ENCODE data around the gene PDE4D. TPM values are rescaled to one million over a fixed set of nuclear protein-coding genes. Genes with fewer than 3 reads are reported as not detected.

The PDE4D gene
- total RNA-seq, 1 donor from 2014 or later = 34.5 TPM

DNA sequence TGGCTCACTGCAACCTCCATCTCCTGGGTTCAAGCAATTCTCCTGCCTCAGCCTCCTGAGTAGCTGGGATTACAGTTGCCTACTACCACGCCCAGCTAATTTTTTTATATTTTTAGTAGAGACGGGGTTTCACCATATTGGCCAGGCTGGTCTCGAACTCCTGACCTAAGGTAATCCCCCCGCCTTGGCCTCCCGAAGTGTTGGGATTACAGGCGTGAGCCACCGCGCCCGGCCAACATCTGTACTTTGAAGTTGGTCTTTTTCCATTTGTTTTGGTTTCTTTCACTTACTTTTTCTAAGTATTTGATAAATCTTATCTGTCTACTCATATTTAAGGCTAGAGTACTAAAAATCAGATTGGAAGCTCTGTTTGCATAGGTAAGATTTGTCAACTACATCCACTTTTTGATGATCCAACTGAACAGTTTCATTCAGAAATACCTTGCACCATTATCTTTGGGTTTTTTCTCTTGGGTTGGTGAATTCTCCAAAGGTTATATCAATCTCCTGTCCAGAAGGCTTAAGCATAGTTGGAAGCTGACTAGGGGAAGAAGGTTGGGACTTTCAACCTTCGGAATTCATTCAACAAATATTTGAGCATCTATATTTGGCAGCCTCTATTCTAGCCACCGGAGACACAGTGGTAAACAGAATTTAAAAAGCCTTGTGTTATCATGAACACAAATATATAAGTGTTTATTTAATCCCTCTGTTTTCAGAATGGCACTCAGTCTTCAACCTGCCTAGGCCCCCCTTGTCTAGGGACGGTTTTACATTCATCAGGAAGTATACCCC is 821.6 kb downstream of the PDE4D start:
- no peaks in the 10 kb centered on the region for H3K36me3 ChIP-seq
- TF ChIP-seq, protein P1, sequence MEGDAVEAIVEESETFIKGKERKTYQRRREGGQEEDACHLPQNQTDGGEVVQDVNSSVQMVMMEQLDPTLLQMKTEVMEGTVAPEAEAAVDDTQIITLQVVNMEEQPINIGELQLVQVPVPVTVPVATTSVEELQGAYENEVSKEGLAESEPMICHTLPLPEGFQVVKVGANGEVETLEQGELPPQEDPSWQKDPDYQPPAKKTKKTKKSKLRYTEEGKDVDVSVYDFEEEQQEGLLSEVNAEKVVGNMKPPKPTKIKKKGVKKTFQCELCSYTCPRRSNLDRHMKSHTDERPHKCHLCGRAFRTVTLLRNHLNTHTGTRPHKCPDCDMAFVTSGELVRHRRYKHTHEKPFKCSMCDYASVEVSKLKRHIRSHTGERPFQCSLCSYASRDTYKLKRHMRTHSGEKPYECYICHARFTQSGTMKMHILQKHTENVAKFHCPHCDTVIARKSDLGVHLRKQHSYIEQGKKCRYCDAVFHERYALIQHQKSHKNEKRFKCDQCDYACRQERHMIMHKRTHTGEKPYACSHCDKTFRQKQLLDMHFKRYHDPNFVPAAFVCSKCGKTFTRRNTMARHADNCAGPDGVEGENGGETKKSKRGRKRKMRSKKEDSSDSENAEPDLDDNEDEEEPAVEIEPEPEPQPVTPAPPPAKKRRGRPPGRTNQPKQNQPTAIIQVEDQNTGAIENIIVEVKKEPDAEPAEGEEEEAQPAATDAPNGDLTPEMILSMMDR (IDR thresholded peaks at IDR 0.05; ENCODE audit: borderline replicate concordance) = no peak
- intact Hi-C loops (cut with micrococcal nuclease) = no loop called here
- no peak overlapping the region for H3K4me3 ChIP-seq
- H3K27ac ChIP-seq (replicated peaks) = no peak overlapping the region
- peaks cover 7% of the 10 kb centered on the region for H3K4me1 ChIP-seq
- H3K27me3 ChIP-seq (ENCODE audit: low read depth) = no peaks in the 10 kb centered on the region
- H3K9me3 ChIP-seq (replicated peaks) = no peaks in the 10 kb centered on the region
- no peak for DNase-seq

DNA sequence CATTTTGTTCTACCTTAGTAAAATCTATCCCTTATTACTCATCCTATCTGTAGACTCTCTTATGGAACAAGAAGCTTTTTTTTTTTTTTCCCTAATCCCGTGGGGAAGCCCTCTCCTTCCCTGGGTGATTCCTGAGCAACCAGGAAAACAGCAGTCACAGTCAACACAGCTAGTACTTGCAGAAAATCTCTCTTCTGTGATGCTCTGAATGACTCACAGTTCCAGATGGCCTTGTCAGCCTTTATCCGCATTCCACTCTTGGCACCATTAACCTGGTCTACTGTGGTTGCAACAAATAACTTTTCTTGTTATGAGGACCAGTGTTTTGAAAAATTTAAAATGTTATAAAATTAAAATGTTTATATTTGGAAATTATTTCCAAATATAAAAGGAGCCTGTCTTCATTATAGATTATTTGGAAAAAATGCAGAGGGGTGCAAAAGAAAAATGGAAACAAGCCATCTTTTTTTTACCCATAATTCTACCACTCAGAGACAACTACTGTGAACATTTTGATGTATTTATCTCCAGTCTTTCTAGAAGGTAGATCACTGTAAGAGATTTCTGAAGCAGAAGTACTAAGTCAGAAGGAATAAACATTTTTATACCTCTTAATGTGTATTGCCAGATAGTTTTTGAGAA is 824.0 kb downstream of the PDE4D start:
- DNase-seq = no peak

DNA sequence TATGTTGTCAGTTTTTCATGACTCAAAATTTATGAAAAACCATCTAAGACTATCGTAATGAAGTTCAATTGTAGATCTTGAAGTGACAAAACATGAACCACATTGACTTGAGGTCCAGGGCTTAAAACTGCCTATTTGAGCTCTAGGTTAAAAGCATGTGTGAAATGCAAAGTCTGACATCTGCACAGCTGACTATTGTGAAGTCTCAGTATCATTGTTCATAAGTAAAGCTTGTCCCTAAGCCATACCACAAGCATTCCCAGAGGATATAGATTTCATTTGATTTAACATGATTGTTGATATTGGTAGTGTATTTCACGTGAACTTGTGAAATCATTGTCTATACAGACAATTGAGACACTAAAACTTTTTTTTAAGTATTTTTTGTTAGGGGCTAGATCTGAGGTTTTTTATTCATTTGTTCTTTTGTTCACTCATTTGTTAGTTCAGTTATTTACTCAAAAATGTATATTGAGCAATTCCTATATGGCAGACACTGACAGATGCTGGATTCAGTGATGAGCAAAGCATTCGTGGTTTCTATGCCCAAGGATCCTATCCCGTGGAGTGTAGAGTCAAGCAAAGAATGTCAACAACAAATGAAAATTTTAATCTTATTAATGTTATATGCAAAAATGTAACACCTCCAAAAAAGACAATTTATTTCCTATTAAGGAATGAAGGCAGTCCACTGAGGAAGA is 825.4 kb downstream of the PDE4D start:
- DNase-seq = no peak
- Histone ChIP-seq H3K27me3 (ENCODE audit: low read depth) (no peaks in the 10 kb centered on the region), H3K27ac (replicated peaks) (no peak overlapping the region), H3K4me1 (peaks cover 20% of the 10 kb centered on the region), H3K9me3 (replicated peaks) (no peaks in the 10 kb centered on the region), H3K4me3 (no peak overlapping the region), H3K36me3 (no peaks in the 10 kb centered on the region)
- intact Hi-C loops (cut with micrococcal nuclease) = no loop called here
- TF ChIP-seq, protein P1 (IDR thresholded peaks at IDR 0.05; ENCODE audit: borderline replicate concordance) = no peak

More for the DNA sequence above, 824.0 kb downstream of the PDE4D start:
- no peaks in the 10 kb centered on the region for H3K36me3 ChIP-seq
- H3K27ac ChIP-seq (replicated peaks) = peak overlapping the region; percentile 32
- H3K4me1 ChIP-seq = peaks cover 8% of the 10 kb centered on the region
- intact Hi-C loops (cut with micrococcal nuclease) = no loop called here
- H3K27me3 ChIP-seq (ENCODE audit: low read depth) = no peaks in the 10 kb centered on the region
- no peaks in the 10 kb centered on the region for H3K9me3 ChIP-seq (replicated peaks)
- TF ChIP-seq, protein P1 (IDR thresholded peaks at IDR 0.05; ENCODE audit: borderline replicate concordance) = no peak
- H3K4me3 ChIP-seq = no peak overlapping the region

DNA sequence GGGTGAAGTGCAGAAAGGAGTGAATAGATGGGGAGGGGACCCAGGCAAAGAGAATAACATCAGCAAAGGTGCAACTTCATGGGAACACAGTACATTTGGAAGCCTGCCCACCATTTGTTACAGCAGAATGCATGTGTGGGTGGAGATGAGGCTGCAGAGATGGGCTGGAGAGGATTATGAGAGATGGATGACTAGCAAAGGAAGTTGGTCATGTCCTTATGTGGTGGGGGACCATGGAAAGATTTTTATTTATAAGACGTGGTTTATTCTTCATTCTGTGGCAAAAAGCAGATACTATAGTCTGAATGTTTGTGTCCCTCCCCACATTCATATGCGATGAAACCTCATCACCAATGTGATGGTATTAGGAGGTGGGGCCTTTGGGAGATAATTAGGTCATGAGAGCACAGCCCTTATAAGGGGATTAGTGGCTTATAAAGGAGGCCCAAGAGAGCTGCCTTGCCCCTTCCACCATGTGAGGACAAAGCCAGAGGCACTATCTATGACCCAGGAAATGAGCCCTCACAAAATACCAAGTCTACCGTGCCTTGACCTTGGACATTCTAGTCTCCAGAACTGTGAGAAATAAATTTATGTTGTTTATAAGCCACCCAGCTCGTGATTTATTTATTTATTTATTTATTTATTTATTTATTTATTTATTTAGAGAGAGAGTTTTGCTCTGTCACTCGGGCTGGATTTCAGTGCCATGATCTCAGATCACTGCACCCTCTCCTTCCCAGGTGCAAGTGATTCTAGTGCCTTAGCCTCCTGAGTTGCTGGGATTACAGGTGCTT is 827.0 kb downstream of the PDE4D start:
- DNase-seq = no peak
- Histone ChIP-seq H3K9me3 (replicated peaks) (no peaks in the 10 kb centered on the region), H3K27ac (replicated peaks) (no peak overlapping the region), H3K27me3 (ENCODE audit: low read depth) (no peaks in the 10 kb centered on the region), H3K4me3 (no peak overlapping the region), H3K4me1 (peaks cover 25% of the 10 kb centered on the region), H3K36me3 (no peaks in the 10 kb centered on the region)
- TF ChIP-seq, protein P1 (IDR thresholded peaks at IDR 0.05; ENCODE audit: borderline replicate concordance) = no peak
- intact Hi-C loops (cut with micrococcal nuclease) = no loop called here

DNA sequence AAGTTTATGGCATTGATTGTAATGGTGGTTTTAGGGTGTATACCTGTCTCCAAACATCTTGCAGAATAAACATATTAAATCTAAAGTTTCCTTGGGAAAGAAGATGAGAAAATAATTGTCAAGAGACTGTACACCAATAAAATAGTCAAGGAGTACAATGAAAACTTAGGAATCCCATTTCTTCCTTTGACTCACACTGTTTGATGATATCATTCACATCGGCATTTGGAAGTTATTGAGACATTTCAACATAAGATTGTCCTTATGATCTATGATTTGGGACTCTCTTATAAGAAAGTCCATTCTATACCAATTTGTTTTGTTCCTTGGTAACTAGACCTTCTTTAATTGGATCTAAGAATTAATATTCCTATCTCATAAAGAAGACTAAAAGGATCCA is 828.0 kb downstream of the PDE4D start:
- DNase-seq = no peak
- H3K27me3 ChIP-seq (ENCODE audit: low read depth) = no peaks in the 10 kb centered on the region
- H3K4me1 ChIP-seq = peaks cover 25% of the 10 kb centered on the region
- TF ChIP-seq, protein P1 (IDR thresholded peaks at IDR 0.05; ENCODE audit: borderline replicate concordance) = no peak
- no peak overlapping the region for H3K4me3 ChIP-seq
- H3K9me3 ChIP-seq (replicated peaks) = no peaks in the 10 kb centered on the region
- intact Hi-C loops (cut with micrococcal nuclease) = no loop called here
- H3K27ac ChIP-seq (replicated peaks) = no peak overlapping the region
- H3K36me3 ChIP-seq = no peaks in the 10 kb centered on the region

Measured in left ventricle myocardium inferior (tissue), 1 donor.